ENCODE measurements around the gene UNC5CL.

UNC5CL gene

DNA sequence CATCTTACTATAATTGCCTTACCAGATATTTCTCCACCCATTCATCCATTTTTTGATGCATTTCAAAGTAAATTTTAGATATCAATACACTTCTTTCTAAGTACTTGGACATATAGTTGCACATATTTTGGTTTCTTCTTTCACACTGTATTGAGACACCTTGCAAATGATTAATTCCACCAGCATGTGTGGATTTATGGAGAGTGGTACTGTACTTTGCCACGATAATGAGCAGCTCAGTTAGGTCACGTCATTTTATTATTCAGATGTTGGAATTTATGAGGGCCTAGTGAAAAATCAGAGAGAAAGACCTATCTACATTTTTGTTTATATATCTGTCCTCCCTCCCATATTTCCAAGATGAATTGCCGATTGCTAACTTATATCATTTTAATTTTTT is 39.1 kb upstream of the UNC5CL start:
- TF ChIP-seq, protein P1, sequence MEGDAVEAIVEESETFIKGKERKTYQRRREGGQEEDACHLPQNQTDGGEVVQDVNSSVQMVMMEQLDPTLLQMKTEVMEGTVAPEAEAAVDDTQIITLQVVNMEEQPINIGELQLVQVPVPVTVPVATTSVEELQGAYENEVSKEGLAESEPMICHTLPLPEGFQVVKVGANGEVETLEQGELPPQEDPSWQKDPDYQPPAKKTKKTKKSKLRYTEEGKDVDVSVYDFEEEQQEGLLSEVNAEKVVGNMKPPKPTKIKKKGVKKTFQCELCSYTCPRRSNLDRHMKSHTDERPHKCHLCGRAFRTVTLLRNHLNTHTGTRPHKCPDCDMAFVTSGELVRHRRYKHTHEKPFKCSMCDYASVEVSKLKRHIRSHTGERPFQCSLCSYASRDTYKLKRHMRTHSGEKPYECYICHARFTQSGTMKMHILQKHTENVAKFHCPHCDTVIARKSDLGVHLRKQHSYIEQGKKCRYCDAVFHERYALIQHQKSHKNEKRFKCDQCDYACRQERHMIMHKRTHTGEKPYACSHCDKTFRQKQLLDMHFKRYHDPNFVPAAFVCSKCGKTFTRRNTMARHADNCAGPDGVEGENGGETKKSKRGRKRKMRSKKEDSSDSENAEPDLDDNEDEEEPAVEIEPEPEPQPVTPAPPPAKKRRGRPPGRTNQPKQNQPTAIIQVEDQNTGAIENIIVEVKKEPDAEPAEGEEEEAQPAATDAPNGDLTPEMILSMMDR (IDR thresholded peaks at IDR 0.05; ENCODE audit: control insufficient read depth, insufficient read depth, low read depth, low read length, missing control alignments): no peak
- no peak for DNase-seq (ENCODE audit: low read depth)
- H3K4me3 ChIP-seq (ENCODE audit: control insufficient read depth, low read depth, low read length): no peak overlapping the region

DNA sequence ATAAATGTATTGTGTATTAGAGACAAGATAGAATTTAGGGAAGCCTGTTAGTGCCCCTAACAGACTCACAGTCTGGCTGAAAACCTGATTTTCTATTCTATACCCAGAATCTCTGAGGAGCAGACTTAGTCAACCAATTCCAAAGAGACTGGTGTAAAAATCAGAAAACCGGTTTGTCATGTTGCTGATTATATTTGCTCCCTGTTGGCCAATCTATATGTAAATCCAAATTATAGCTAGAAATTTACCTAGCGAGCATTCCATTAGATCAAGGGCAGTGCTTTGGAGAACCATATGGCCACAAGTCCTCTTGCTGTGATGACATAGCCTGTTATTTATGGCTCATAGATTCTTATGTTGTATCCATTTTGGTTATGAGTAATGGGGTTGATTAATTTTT is 38.5 kb upstream of the UNC5CL start:
- TF ChIP-seq, protein P1 (IDR thresholded peaks at IDR 0.05; ENCODE audit: control insufficient read depth, insufficient read depth, low read depth, low read length, missing control alignments): no peak

DNA sequence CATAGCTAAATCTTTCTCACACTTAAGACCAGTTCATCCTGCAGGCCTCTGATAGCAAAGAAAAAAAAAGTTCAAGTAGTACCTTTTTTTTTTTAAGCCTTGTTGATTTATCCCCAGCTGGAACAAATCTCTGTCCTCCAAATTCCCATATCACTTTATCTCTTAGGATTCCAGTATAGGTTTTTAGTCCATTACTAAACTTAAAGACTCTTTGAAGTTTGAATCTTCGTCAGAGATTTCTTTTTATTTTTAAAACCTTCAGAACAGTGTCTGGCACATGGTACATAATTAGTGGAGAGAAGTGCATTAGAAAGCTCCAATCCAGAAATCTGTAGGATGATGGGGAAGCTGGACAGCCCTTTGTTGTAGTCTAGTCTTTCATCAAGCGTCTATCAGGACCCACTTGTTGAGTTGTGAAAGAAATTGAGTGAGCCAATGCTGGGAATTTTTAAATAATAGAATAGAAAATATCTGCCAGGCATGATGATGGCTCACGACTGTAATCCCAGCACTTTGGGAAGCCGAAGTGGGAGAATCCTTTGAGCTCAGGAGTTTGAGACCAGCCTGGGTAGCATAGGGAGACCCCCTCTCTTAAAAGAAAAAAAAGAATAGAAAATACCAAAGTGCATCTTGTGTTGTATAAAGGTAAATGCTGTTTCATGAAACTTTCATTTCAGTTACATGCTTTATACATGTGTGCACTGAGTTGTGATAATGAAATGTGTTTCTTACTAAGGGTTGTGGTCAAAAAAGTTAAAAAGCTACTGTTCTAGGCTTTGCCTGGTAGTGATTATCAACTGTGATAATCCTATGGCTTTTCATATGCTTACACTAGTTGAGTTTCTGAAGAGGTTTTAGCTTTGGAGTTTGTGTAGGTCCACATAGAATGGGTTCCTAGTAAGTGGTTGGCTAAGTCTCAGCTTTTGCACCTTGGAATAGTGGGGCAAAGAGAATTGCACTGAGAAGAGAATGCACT is 36.9 kb upstream of the UNC5CL start:
- TF ChIP-seq, protein P1 (IDR thresholded peaks at IDR 0.05; ENCODE audit: control insufficient read depth, insufficient read depth, low read depth, low read length, missing control alignments): no peak
- no peak for DNase-seq (ENCODE audit: low read depth)
- H3K4me3 ChIP-seq (ENCODE audit: control insufficient read depth, low read depth, low read length): no peak overlapping the region

More for the DNA sequence above, 38.5 kb upstream of the UNC5CL start:
- no peak for DNase-seq (ENCODE audit: low read depth)
- H3K4me3 ChIP-seq (ENCODE audit: control insufficient read depth, low read depth, low read length): no peak overlapping the region

DNA sequence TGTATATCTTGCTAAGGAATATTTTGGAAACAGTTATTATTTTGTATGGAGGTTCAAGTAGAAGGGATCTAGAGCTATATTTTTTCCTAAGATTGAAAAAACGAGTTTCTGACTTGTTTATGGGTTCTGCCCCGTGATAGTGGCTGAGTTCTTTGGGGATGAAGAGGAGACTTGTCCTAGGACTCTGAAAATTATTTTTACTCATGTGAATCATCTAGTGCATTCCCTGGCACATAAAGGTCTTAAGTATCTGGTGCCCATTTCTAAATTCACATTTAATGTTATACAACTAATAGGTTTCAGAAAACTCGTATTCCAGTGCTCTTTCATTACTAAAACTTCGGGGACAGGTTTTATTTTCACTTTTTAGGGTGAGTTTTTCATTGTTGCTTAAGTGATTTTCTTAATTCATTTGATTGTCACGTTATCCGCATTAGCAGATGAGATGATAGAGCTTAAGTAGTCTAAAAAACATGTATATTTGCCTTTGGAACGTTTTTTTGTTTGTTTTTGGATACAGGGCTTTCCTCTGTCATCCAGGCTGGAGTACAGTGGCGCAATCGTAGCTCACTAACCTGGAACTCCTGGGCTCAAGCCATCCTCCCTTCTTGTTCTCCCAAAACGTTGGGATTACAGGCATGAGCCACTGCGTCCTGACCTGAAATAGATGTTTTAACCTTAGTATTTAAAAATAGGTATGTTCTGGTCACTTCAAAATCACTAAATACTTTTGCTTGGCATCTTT is 35.8 kb upstream of the UNC5CL start:
- peak overlapping the region; percentile 89 for H3K4me3 ChIP-seq (ENCODE audit: control insufficient read depth, low read depth, low read length)
- DNase-seq (ENCODE audit: low read depth): no peak
- TF ChIP-seq, protein P1 (IDR thresholded peaks at IDR 0.05; ENCODE audit: control insufficient read depth, insufficient read depth, low read depth, low read length, missing control alignments): no peak

DNA sequence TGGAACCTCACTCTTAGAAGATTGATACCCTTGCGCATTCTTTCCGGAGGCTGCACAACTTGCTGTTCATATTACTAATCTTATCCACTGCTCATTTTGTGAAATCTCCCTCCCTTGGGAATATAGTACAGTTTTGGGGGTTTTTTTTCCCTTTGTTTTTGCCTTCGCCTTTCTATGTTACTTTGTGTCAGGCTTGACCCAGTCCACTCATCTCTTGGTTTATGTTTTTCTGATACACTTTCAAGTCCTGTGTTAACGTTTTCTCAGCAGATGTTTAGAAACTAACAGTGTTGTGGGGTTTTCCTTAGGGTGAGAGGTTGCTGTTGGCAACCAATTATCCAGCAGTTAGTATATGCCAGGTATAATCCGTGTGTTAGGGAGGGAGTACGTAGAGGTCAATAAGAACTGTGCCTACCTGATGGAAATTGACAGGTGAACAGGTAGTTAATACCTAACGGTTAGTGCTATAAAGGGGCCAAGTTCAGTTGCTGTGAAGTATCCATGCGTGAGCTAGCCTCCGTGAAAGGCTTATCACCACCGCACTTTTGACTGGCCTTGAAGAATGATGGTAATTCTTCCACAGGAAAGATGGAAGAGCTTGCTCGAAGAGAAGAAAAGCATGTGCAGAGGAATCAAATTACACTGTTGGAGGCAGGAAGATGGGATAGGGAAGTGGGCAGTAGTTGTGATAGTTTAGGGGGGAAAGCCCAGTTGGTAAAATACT is 35.1 kb upstream of the UNC5CL start:
- H3K4me3 ChIP-seq (ENCODE audit: control insufficient read depth, low read depth, low read length): peak overlapping the region; percentile 89
- TF ChIP-seq, protein P1 (IDR thresholded peaks at IDR 0.05; ENCODE audit: control insufficient read depth, insufficient read depth, low read depth, low read length, missing control alignments): no peak
- DNase-seq (ENCODE audit: low read depth): no peak

All from AG09309 (cell line).